K562 (cell line): ENCODE data around the gene PREB. TPM values are rescaled to one million over a fixed set of nuclear protein-coding genes. Genes with fewer than 3 reads are reported as not detected.

Source experiments
- BHLHE40 ChIP-seq: IDR thresholded peaks from 2 replicates; pipeline ENCODE4 v1.6.1; 2011; ENCODE audit warnings: low read length, improper control_type of control experiment
- BRF1 ChIP-seq: IDR thresholded peaks from 3 replicates; pipeline ENCODE4 v1.6.1; 2011; ENCODE audit warnings: borderline replicate concordance, mild to moderate bottlenecking; ENCODE audit not compliant: insufficient read length; ENCODE audit errors: extremely low read depth
- BRF2 ChIP-seq: IDR thresholded peaks from 3 replicates; pipeline ENCODE4 v1.6.1; 2011; ENCODE audit warnings: borderline replicate concordance, mild to moderate bottlenecking; ENCODE audit not compliant: insufficient read length, insufficient read depth
- HDAC2 ChIP-seq: fragments of 450-650 bp; IDR thresholded peaks from 2 replicates; pipeline ENCODE4 v1.6.1; 2016; ENCODE audit warnings: mild to moderate bottlenecking
- HSF4 ChIP-seq: fragments of 250-450 bp; sonication (Bioruptor Pico); IDR thresholded peaks from 2 replicates; pipeline ENCODE4 v2.1.2; 2022; ENCODE audit warnings: mild to moderate bottlenecking, moderate library complexity, borderline replicate concordance
- MNT ChIP-seq, 2 experiments: fragments of 450-650 bp; conservative IDR thresholded peaks; 2 replicates each; pipeline ENCODE4 v1.6.1; 2017; ENCODE audit warnings: mild to moderate bottlenecking in 2 of 2, moderate library complexity in 2 of 2
- MYC ChIP-seq, 2 experiments: fragments of 250-450 bp in 1 of 2; sonication (Bioruptor Pico) in 1 of 2; IDR thresholded peaks; 2 replicates each; pipeline versions ENCODE4 v1.5.1 to v1.6.1; 2012 to 2021; ENCODE audit warnings: low read depth in 2 of 2, borderline replicate concordance in 1 of 2, improper control_type of control experiment in 1 of 2, low read length in 1 of 2, mild to moderate bottlenecking in 1 of 2, moderate library complexity in 1 of 2
- NFXL1 ChIP-seq: fragments of 450-650 bp; formaldehyde crosslinking; IDR thresholded peaks from 2 replicates; pipeline ENCODE4 v1.4.0; 2021; ENCODE audit warnings: mild to moderate bottlenecking
- NR2C1 ChIP-seq, 2 experiments: fragments of 450-650 bp; IDR thresholded peaks; 2 replicates each; pipeline ENCODE4 v1.6.1; 2017; ENCODE audit warnings: mild to moderate bottlenecking in 2 of 2, antibody characterized with exemption in 1 of 2, inconsistent platforms in 1 of 2, missing compliant biosample characterization in 1 of 2, missing genetic modification characterization in 1 of 2
- SIRT6 ChIP-seq: IDR thresholded peaks from one replicate; pipeline ENCODE4 v1.6.1; 2012; ENCODE audit warnings: low read depth, mild to moderate bottlenecking, control low read depth, inconsistent platforms, low read length, moderate library complexity
- ZNF197 ChIP-seq: fragments of 200-800 bp; sonication (Bioruptor generic); IDR thresholded peaks from 2 replicates; pipeline ENCODE4 v1.6.1; 2016; ENCODE audit warnings: low read depth, missing genetic modification characterization, missing compliant biosample characterization
- ZNF217 ChIP-seq: sonication (generic); formaldehyde crosslinking; IDR thresholded peaks from 2 replicates; pipeline ENCODE4 v1.8.0; 2022; ENCODE audit warnings: mild to moderate bottlenecking, missing genetic modification reagents
- ZNF583 ChIP-seq: fragments of 250-450 bp; sonication (Bioruptor Pico); IDR thresholded peaks from 2 replicates; pipeline ENCODE4 v1.4.0; 2020
- polyA plus RNA-seq, 8 experiments: library from polyadenylated mRNA; depleted of rRNA in 4 of 8; stranded (reverse) in 5 of 8; unstranded in 3 of 8; fragments of >200 nt; fragmentation: Nextera tagmentation in 2 of 8; fragmentation: Illumina TruSeq in 1 of 8; extraction: Ambion mirVana in 2 of 8; extraction: Trizol in 1 of 8; gene quantifications; 2 replicates each; pipeline versions ENCODE4 v1.2.1 to v1.2.3, GENCODE V29; 2011 to 2014; ENCODE audit warnings: inconsistent platforms in 1 of 8, missing spikeins in 1 of 8
- total RNA-seq, 7 experiments: library from RNA; depleted of rRNA in 6 of 7; stranded (reverse); fragments of >200 nt in 6 of 7; fragmentation: Illumina TruSeq in 2 of 7; extraction: Trizol in 2 of 7; gene quantifications; 2 replicates each; pipeline versions ENCODE4 v1.2.1 to v1.2.3, GENCODE V29; 2011 to 2021; ENCODE audit warnings: low replicate concordance in 1 of 7
- TF ChIP-seq, protein P1 (sequence below), 2 experiments: fragments of 250-450 bp in 1 of 2; fragments of 450-650 bp in 1 of 2; sonication (Bioruptor Pico) in 1 of 2; IDR thresholded peaks; 2 replicates each; pipeline versions ENCODE4 v1.6.1 to v1.8.0; 2016 to 2021; ENCODE audit warnings: mild to moderate bottlenecking in 2 of 2, moderate library complexity in 2 of 2, missing compliant biosample characterization in 1 of 2, missing genetic modification characterization in 1 of 2
- TF ChIP-seq, protein P2 (sequence below), 2 experiments: fragments of 200-800 bp in 1 of 2; sonication (Bioruptor generic) in 1 of 2; sonication (generic) in 1 of 2; formaldehyde crosslinking in 1 of 2; IDR thresholded peaks in 1 of 2; conservative IDR thresholded peaks in 1 of 2; 2 replicates each; pipeline versions ENCODE4 v1.5.0 to v1.6.1; 2016 to 2020; ENCODE audit warnings: missing compliant biosample characterization in 1 of 2, missing genetic modification characterization in 1 of 2, missing genetic modification reagents in 1 of 2
- TF ChIP-seq, protein P3 (sequence below), 2 experiments: IDR thresholded peaks; 2 replicates each; pipeline ENCODE4 v1.6.1; 2011; ENCODE audit warnings: borderline replicate concordance in 1 of 2, control low read depth in 1 of 2, low read depth in 1 of 2, low read length in 1 of 2, mild to moderate bottlenecking in 1 of 2, mixed read lengths in 1 of 2, moderate library complexity in 1 of 2; ENCODE audit not compliant: insufficient read depth in 1 of 2, insufficient read length in 1 of 2, poor library complexity in 1 of 2, severe bottlenecking in 1 of 2; ENCODE audit errors: extremely low read depth in 1 of 2

Gene PREB
- total and polyA plus RNA-seq, 9 of the 15 experiments (the other 6 are each of a cell fraction or from before 2014, with no cell fraction given) = 35.1 to 84.2 (median 67.2) TPM

- TF ChIP-seq MNT (conservative IDR thresholded peaks at IDR 0.05) (peak; percentile 80 to 89), HSF4 (CRISPR knock-in tag) (peak; percentile 54; the same call in 1 of the 2 replicates), SIRT6 (no peak), HDAC2 (peak; percentile 84), BRF1 (no peak), MYC (IDR thresholded peaks at IDR 0.05; ENCODE audit: low read depth, low read length) (peak; percentile 97), MYC (CRISPR knock-in tag; IDR thresholded peaks at IDR 0.05; ENCODE audit: borderline replicate concordance, low read depth) (peak; percentile 84), NFXL1 (0 out of 2 replicates have a peak, but pooled peaks have one; percentile 5), BHLHE40 (peak; percentile 72; the same call in 1 of the 2 replicates), NR2C1 (IDR thresholded peaks at IDR 0.05) (peak; percentile 87), NR2C1 (tag; IDR thresholded peaks at IDR 0.05) (peak; percentile 90), ZNF583 (peak; percentile 86; the same call in 1 of the 2 replicates), ZNF197 (peak; percentile 66; the same call in 1 of the 2 replicates), BRF2 (no peak), ZNF217 (CRISPR knock-in tag) (no peak)
- TF ChIP-seq, protein P1, sequence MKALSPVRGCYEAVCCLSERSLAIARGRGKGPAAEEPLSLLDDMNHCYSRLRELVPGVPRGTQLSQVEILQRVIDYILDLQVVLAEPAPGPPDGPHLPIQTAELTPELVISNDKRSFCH (CRISPR knock-in tag; IDR thresholded peaks at IDR 0.05) = no peak
- TF ChIP-seq, protein P1 (tag; IDR thresholded peaks at IDR 0.05) = peak; percentile 93
- TF ChIP-seq, protein P2, sequence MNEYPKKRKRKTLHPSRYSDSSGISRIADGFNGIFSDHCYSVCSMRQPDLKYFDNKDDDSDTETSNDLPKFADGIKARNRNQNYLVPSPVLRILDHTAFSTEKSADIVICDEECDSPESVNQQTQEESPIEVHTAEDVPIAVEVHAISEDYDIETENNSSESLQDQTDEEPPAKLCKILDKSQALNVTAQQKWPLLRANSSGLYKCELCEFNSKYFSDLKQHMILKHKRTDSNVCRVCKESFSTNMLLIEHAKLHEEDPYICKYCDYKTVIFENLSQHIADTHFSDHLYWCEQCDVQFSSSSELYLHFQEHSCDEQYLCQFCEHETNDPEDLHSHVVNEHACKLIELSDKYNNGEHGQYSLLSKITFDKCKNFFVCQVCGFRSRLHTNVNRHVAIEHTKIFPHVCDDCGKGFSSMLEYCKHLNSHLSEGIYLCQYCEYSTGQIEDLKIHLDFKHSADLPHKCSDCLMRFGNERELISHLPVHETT (CRISPR knock-in tag; conservative IDR thresholded peaks at IDR 0.05 in 1 of 2, IDR thresholded peaks at IDR 0.05 in 1 of 2) = peak in 1 of 2 experiments; percentile 92; a peak in 2 of 4 replicates
- TF ChIP-seq, protein P3, sequence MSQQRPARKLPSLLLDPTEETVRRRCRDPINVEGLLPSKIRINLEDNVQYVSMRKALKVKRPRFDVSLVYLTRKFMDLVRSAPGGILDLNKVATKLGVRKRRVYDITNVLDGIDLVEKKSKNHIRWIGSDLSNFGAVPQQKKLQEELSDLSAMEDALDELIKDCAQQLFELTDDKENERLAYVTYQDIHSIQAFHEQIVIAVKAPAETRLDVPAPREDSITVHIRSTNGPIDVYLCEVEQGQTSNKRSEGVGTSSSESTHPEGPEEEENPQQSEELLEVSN (IDR thresholded peaks at IDR 0.05; ENCODE audit: borderline replicate concordance in 1 of 2, extremely low read depth in 1 of 2, insufficient read depth in 1 of 2, insufficient read length in 1 of 2, low read depth in 1 of 2, low read length in 1 of 2, poor library complexity in 1 of 2, severe bottlenecking in 1 of 2) = peak; percentile 65 to 67
Observed at GRCh38 chr2:27092696-27093429, 41.6 kb downstream of the PREB start (continued).
